NCI-H82 treated with DMSO at 0.1 percent for 48 hours (cell line): Measurements from ENCODE around the gene BCL11B.

Experiments
- DNase-seq: peaks from one replicate; lab custom pipeline; 2025; ENCODE audit not compliant: unreplicated experiment; lab: John Stamatoyannopoulos, UW

Gene BCL11B

GRCh38 chr14:99141236-99141635, 130.8 kb downstream of the BCL11B start:
- no peak for DNase-seq

GRCh38 chr14:99138999-99139865, 132.8 kb downstream of the BCL11B start:
- DNase-seq, result no peak

GRCh38 chr14:99137913-99138571, 134.0 kb downstream of the BCL11B start:
- DNase-seq, result no peak

- DNase-seq, result no peak
Observed at GRCh38 chr14:99137001-99137700, 134.8 kb downstream of the BCL11B start.

GRCh38 chr14:99136401-99136800, 135.6 kb downstream of the BCL11B start:
- no peak for DNase-seq

GRCh38 chr14:99136047-99136400, 136.0 kb downstream of the BCL11B start:
- no peak for DNase-seq

- no peak for DNase-seq
Observed at GRCh38 chr14:99134516-99135046, 137.4 kb downstream of the BCL11B start.

DNA sequence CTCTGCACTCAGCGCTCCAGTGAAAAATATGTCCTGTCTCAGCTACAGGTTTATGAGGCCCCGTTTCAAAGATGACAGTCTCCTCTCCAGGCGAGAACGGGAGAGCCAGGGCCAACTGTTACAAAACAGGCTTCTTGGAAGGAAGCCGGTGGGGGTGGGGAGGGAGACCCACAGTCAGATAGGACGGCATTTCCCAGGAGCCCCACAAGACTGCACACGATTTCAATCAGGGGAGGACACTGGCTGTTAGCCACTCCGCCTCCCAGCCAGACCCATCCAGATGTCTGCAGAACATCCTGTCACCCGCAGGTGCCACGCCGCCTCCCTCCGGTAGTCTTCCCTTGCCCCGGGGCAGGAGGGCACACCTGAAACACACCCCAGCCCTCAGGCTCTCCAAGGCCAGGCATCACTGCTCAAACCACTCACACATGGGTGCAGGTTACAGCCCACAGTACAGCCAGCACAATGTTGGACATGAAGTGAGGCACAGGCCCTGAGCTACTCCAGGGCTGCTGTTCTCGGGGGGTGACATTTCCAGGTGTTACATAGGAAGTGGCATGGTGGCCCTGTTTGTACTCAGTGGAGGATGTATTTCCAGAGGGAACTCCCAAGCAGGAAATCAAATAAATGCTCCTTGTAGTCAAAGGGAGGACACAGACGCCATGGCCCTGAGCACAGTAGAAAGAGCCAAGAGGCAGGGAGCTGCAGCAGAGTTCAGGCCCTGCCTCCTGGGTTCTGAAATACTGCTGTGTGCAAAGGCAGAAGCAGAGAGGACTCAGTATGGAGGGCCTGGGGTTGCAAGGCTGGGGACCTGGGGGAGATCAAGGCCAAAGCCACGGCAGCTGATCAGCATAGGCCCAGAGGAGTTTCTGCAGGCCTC, 138.1 kb downstream of the BCL11B start:
- DNase-seq, result no peak

DNA sequence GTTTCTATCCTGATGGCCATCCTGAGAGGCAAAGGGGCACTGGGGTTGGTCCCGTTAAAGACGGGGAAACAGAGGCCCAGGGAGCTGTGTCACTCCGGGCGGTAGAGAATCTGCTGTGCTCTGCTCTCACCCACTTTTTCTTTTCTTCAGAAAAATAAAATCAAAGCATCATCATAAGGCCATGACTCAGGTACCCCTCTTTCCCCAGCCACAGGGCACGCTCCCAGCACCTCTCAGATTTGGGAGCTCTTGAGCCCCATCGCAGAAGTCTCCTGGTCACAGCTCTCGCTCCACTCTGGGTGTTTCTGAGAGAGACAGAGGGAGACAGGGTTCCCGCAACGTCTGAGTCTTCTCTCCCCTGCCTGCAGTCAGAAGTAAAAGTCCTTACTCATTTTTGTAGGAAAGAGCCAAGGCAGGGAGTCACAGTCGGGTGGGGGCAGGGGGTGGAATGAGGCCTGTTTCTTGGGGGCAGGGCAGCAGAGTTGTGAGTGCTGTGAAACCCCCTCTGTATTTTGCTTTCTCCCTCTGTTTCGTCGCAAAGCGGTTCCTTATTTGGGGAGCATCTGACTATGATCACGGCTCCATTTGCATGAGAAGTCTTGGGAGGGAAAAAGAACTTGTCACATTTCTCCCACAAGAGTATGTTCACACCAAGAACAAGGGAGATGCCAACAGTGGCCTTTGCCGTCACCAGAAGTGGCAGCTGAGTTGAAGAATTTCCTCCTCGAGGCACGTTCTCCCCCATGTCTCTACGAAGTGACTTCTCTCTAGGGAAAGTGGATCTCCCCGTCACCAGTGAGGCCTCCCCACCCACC, 139.0 kb downstream of the BCL11B start:
- no peak for DNase-seq

DNA sequence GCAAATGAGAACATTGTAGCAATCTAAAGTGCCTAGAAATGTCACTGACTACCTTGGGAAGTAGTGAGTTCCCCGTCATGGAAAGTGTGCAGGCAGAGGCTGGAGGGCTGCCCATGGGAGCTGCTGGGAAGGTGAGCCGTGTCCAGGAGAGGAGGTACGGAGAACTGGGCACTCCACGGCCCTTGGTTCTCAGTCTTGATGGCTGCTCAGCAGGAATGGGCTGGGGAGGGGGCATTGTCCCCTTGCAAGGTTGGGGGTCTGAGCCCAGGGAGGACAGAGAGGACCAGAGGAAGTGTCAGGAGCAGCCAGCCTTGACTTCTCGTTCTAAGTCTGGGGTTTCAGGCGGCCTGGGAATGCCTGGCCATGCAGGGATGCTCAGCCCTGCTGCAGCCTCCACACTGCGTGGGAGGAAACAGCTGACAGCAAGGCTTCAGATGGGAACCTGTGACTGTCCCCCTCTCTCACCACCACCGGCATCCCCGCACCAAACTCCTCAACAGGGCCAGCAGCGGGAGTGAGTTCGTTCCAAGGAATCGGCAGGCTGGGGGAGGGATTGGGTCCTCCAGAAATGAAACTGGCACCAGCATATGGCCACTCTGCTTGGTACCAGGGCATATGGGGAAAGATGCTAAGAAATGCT, 140.2 kb downstream of the BCL11B start:
- no peak for DNase-seq

DNA sequence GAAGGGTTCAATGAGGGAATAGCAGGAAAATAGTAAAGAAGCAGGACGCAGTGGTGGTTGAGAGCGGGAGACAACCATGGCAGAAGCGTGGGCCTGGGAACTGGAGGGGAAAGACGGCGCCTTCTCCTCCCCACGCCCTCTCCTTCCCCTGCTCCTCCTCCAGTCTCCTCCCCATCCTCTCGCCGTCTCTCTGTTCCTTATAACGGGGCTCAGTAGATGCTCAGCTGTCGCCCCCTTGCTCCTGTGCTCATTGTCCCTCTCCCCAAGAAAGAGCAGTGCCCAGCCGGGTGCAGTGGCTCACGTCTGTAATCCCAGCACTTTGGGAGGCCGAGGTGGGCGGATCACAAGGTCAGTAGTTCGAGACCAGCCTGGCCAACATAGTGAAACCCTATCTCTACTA, 142.0 kb downstream of the BCL11B start:
- DNase-seq, result no peak

DNA sequence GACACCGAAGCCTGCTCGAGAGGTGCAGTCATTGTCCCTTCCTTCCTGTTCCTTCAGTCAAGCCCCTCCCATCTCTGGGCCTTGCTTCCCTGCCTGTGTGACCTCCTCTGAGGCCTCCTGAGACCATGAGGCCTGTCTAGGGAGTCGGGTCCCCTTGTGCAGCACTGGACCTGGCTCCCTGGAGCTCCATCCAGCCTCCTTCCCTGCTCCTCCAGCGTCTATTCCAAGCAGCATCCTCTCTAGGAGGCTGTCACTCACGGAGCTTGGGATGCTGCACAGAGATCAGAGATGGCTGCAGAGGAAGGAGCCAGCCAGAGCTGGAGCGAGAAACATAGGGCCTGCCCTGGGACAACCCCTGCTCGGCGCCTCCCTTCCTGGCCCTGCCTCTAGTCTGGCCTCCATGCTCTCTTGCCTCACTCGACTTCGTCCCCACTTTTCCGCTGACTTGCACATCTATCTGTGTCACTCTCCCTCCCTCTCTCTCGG, 142.7 kb downstream of the BCL11B start:
- DNase-seq, result no peak

- DNase-seq, result no peak
Observed at GRCh38 chr14:99128185-99128584, 143.8 kb downstream of the BCL11B start.

DNA sequence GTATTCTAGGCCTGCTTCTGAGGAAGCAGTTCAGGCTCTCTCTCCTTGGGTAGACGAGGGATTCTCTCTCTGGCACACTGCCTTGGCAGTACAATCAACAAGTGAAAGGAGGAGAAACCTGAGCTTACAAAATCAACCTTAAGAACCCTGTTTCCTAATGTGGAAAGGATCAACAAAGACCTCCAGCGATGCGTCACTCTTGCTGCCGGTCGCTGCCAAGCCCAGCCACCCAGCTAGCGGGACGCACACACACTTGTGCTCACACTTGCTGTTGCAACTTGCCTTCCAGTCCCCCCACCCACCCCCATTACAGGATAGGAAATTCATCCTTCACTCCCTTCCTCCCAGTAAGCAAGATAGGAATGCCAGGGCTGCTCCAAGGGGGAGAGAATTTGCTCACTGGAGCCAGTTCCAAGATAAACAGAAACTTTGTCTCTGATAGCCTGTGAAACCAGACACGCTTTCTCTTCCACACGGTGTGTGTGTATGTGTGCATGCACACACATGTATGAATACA, 144.3 kb downstream of the BCL11B start:
- no peak for DNase-seq

DNA sequence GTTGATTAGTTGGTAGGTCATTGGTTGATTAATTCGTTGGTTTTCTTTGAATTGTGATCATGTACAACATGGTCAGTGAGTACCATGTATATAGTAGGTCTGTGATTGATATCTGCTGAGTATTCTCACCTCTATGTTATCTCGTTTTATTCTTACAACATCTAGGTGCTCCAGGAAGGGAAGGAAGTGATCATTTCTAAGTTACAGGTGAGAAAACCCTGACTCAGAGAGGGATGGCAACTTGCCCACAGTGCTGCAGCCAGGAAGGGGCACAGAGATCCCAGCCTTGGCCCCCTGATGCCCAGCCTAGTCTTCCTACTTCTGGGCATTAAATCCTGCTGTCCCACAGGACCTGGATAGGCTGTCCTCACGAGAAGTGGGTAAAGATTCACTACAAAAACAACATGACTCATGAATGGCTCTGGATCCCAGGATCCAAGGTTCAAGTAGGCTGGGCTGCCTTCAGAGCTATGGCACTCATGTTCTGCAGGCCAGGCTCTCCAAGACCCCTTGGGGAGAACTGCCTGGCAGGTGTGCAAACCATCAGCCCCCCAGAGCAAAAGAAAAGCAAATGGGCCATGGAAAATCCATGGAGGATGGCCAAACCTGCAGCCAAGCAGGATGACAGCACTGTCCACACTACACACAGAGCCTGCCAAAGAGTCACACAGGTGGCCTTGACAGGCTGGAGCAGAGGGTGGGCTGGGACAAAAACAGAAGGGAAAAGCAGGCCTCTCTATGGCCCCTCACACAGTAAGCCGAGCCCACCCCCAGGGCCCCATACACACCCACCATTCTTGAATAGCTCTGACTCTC, 146.2 kb downstream of the BCL11B start:
- DNase-seq, result no peak

- DNase-seq, result no peak
Observed at GRCh38 chr14:99125113-99125512, 146.9 kb downstream of the BCL11B start.

DNA sequence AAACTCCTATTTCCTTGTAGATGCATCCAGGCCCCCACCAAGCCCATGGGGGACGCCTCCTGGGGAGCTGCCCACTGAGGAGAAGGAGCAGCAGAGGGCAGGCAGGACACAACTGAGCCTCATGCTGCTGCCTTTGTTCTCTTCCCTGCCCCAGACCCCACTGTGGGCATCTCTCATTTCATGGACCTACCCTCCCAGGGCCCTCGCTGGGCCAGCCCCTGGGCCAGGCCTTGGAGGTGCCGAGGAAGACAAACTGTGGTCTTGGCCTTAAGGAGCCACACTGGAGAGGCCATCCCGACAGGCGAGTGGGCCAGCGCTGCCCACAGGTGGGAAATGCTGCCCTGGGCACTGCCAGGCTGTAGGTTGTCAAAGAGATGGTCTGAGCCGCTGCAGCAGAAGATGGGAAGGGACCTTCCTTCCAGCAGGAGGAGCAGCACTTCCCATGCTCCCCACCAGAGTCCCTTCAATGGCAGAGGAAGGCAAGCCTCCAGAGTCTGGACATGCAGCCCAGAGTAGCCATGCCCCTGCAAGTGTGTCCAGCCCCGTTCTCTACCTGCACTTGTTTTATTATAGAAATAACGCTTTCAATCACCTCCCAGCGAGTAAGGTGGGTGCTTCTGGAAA, 147.4 kb downstream of the BCL11B start:
- DNase-seq, result no peak
